Right lobe of liver (tissue), 4 donors: ENCODE data around the gene CIBAR2.

Experiments
- POLR2A ChIP-seq: fragments of 450-650 bp; IDR thresholded peaks from one replicate; pipeline ENCODE4 v1.6.1; 2017; ENCODE audit warnings: antibody characterized with exemption, mild to moderate bottlenecking
- TF ChIP-seq, protein P1 (sequence below), 4 donors: fragments of 200-600 bp in 3 of 4; fragments of 450-650 bp in 1 of 4; IDR thresholded peaks; one replicate each; pipeline versions ENCODE4 v1.5.1 to v1.8.0; 2016 to 2022; ENCODE audit warnings: antibody characterized with exemption in 4 of 4, mild to moderate bottlenecking in 2 of 4
- donor health status: DM: no; HTN: no; CAD: no.
- donor health status: DM: no; HTN: no; CAD: no.
- donor health status: DM: no; HTN: yes; CAD: no.

GRCh38 chr16:85049706-85050305 lies 62.5 kb downstream of the CIBAR2 start:
- TF ChIP-seq, protein P1, sequence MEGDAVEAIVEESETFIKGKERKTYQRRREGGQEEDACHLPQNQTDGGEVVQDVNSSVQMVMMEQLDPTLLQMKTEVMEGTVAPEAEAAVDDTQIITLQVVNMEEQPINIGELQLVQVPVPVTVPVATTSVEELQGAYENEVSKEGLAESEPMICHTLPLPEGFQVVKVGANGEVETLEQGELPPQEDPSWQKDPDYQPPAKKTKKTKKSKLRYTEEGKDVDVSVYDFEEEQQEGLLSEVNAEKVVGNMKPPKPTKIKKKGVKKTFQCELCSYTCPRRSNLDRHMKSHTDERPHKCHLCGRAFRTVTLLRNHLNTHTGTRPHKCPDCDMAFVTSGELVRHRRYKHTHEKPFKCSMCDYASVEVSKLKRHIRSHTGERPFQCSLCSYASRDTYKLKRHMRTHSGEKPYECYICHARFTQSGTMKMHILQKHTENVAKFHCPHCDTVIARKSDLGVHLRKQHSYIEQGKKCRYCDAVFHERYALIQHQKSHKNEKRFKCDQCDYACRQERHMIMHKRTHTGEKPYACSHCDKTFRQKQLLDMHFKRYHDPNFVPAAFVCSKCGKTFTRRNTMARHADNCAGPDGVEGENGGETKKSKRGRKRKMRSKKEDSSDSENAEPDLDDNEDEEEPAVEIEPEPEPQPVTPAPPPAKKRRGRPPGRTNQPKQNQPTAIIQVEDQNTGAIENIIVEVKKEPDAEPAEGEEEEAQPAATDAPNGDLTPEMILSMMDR (IDR thresholded peaks at IDR 0.05) = no peak
- TF ChIP-seq POLR2A = no peak
